H1 (cell line): Measurements from ENCODE around the gene ARSA. TPM values are rescaled to one million over a fixed set of nuclear protein-coding genes. Genes with fewer than 3 reads are reported as not detected.

Source experiments
- CTCF ChIA-PET: fragments of 300-600 bp; sonication (Branson Sonifier 250); formaldehyde crosslinking; loops from one replicate; lab custom pipeline; 2021; ENCODE audit not compliant: partially characterized antibody; lab: Charles Lee
- POLR2A ChIA-PET: fragments of 300-600 bp; sonication (Branson Sonifier 250); formaldehyde crosslinking; loops from one replicate; lab custom pipeline; 2021; ENCODE audit warnings: inconsistent platforms; ENCODE audit not compliant: partially characterized antibody; lab: Charles Lee
- DNase-seq, 2 experiments: peaks; one replicate each; pipeline versions ENCODE4 v3.0.0 to v3.0.0-alpha.2; 2010 to 2022; ENCODE audit warnings: low spot score in 2 of 2, low read depth in 1 of 2, mixed read lengths in 1 of 2
- FAIRE-seq: peaks from 2 replicates; lab custom pipeline; 2011; peaks lifted over from hg19 to GRCh38; lab: Jason Lieb, UNC
- H2AFZ ChIP-seq: 2 replicates; pipeline ENCODE4 v1.8.1; 2012; ENCODE audit warnings: low read length, inconsistent platforms
- H2AK5ac ChIP-seq: 2 replicates; pipeline ENCODE4 v1.6.1; 2013; ENCODE audit warnings: low read depth, low read length
- H2BK120ac ChIP-seq: replicated peaks from 2 replicates; pipeline ENCODE3; 2013; ENCODE audit warnings: low read depth, low read length, inconsistent platforms
- H2BK12ac ChIP-seq: 2 replicates; pipeline ENCODE4 v1.6.1; 2013; ENCODE audit warnings: low read depth, low read length
- H2BK15ac ChIP-seq: 2 replicates; pipeline ENCODE4 v1.6.1; 2013; ENCODE audit warnings: low read length
- H2BK20ac ChIP-seq: 2 replicates; pipeline ENCODE4 v1.6.1; 2013; ENCODE audit warnings: low read length
- H2BK5ac ChIP-seq: 2 replicates; pipeline ENCODE4 v1.6.1; 2013; ENCODE audit warnings: low read depth, low read length
- H3K14ac ChIP-seq: 2 replicates; pipeline ENCODE4 v1.6.1; 2013; ENCODE audit warnings: inconsistent platforms; ENCODE audit not compliant: insufficient read length
- H3K18ac ChIP-seq: 2 replicates; pipeline ENCODE4 v1.6.1; 2013; ENCODE audit warnings: low read length; ENCODE audit errors: extremely low read depth
- H3K23ac ChIP-seq: 2 replicates; pipeline ENCODE4 v1.6.1; 2013; ENCODE audit warnings: inconsistent platforms; ENCODE audit not compliant: insufficient read length
- H3K23me2 ChIP-seq: 2 replicates; pipeline ENCODE4 v1.6.1; 2013; ENCODE audit warnings: low read depth, low read length
- H3K27ac ChIP-seq: 2 replicates; pipeline ENCODE4 v1.6.1; 2011; ENCODE audit warnings: low read depth, low read length, inconsistent platforms
- H3K27me3 ChIP-seq, 4 experiments: replicated peaks in 1 of 4; 1 replicate in 1 of 4; 2 replicates in 3 of 4; pipeline versions ENCODE4 v1.6.1 to v1.8.1; 2011 to 2013; ENCODE audit warnings: low read length in 3 of 4, mild to moderate bottlenecking in 3 of 4, inconsistent platforms in 2 of 4, mixed read lengths in 2 of 4, moderate library complexity in 1 of 4; ENCODE audit not compliant: control insufficient read depth in 3 of 4, insufficient read depth in 3 of 4; ENCODE audit errors: extremely low read depth in 1 of 4
- H3K36me3 ChIP-seq, 4 experiments: 2 replicates each; pipeline versions ENCODE4 v1.6.1 to v1.8.1; 2011 to 2013; ENCODE audit warnings: mild to moderate bottlenecking in 4 of 4, low read length in 3 of 4, moderate library complexity in 2 of 4, control low read depth in 1 of 4, inconsistent platforms in 1 of 4; ENCODE audit not compliant: insufficient read depth in 4 of 4, control insufficient read depth in 2 of 4
- H3K4ac ChIP-seq: replicated peaks from 2 replicates; pipeline ENCODE3; 2013; ENCODE audit warnings: low read length, low read depth, mixed read lengths, inconsistent platforms; ENCODE audit not compliant: insufficient read length
- H3K4me1 ChIP-seq, 4 experiments: replicated peaks in 1 of 4; 1 replicate in 1 of 4; 2 replicates in 3 of 4; pipeline versions ENCODE4 v1.6.1 to v1.8.1; 2011 to 2013; ENCODE audit warnings: low read length in 3 of 4, inconsistent platforms in 2 of 4, mixed read lengths in 1 of 4; ENCODE audit not compliant: insufficient read depth in 4 of 4, control insufficient read depth in 3 of 4
- H3K4me2 ChIP-seq, 2 experiments: 2 replicates each; pipeline versions ENCODE4 v1.6.1 to v1.8.1; 2011 to 2013; ENCODE audit warnings: low read depth in 2 of 2, low read length in 2 of 2, control low read depth in 1 of 2, inconsistent platforms in 1 of 2, mild to moderate bottlenecking in 1 of 2; ENCODE audit not compliant: insufficient read depth in 1 of 2
- H3K4me3 ChIP-seq, 4 experiments: fragments of 200-600, 300-600 bp in 1 of 4; sonication (generic), shearing (Covaris generic), sonication (Bioruptor Twin) in 1 of 4; 2 replicates each; pipeline versions ENCODE4 v1.5.1 to v1.8.1; 2011 to 2016; ENCODE audit warnings: low read length in 4 of 4, low read depth in 3 of 4, control low read depth in 2 of 4, inconsistent platforms in 2 of 4, mild to moderate bottlenecking in 2 of 4, mixed read lengths in 1 of 4, moderate library complexity in 1 of 4; ENCODE audit not compliant: insufficient read depth in 2 of 4; ENCODE audit errors: extremely low read depth in 1 of 4
- H3K56ac ChIP-seq: replicated peaks from 2 replicates; pipeline ENCODE3; 2013; ENCODE audit warnings: low read depth, mild to moderate bottlenecking, mixed read lengths, low read length, inconsistent platforms; ENCODE audit not compliant: insufficient read length
- H3K79me1 ChIP-seq: 2 replicates; pipeline ENCODE4 v1.6.1; 2013; ENCODE audit warnings: low read depth, low read length, control low read depth
- H3K79me2 ChIP-seq, 2 experiments: 2 replicates each; pipeline versions ENCODE4 v1.6.1 to v1.8.1; 2012 to 2013; ENCODE audit warnings: low read length in 2 of 2, mild to moderate bottlenecking in 2 of 2, inconsistent platforms in 1 of 2; ENCODE audit not compliant: insufficient read depth in 2 of 2, control insufficient read depth in 1 of 2
- H3K9ac ChIP-seq, 4 experiments: replicated peaks in 1 of 4; 1 replicate in 1 of 4; 2 replicates in 3 of 4; pipeline versions ENCODE4 v1.6.1 to v1.8.1; 2011 to 2013; ENCODE audit warnings: low read depth in 3 of 4, low read length in 3 of 4, control low read depth in 2 of 4, mild to moderate bottlenecking in 2 of 4, moderate library complexity in 2 of 4, inconsistent platforms in 1 of 4; ENCODE audit errors: extremely low read depth in 1 of 4
- H3K9me3 ChIP-seq, 2 experiments: 2 replicates each; pipeline versions ENCODE4 v1.6.1 to v1.8.1; 2012 to 2013; ENCODE audit warnings: mild to moderate bottlenecking in 2 of 2, moderate library complexity in 2 of 2, control low read depth in 1 of 2, inconsistent platforms in 1 of 2, low read depth in 1 of 2, low read length in 1 of 2, mixed read lengths in 1 of 2; ENCODE audit not compliant: insufficient read depth in 2 of 2
- H4K20me1 ChIP-seq, 2 experiments: replicated peaks in 1 of 2; 2 replicates each; pipeline versions ENCODE3 to v1.8.1; 2011 to 2013; ENCODE audit warnings: inconsistent platforms in 2 of 2, low read length in 2 of 2, mild to moderate bottlenecking in 1 of 2; ENCODE audit not compliant: insufficient read depth in 2 of 2, control insufficient read depth in 1 of 2
- H4K5ac ChIP-seq: 2 replicates; pipeline ENCODE4 v1.6.1; 2013; ENCODE audit warnings: low read length, low read depth, mixed read lengths, inconsistent platforms; ENCODE audit not compliant: insufficient read length
- H4K8ac ChIP-seq: 2 replicates; pipeline ENCODE4 v1.8.0; 2013; ENCODE audit warnings: mild to moderate bottlenecking, moderate library complexity, low read length, inconsistent platforms; ENCODE audit not compliant: insufficient read depth; ENCODE audit errors: extremely low read depth
- H4K91ac ChIP-seq: replicated peaks from 2 replicates; pipeline ENCODE3; 2013; ENCODE audit warnings: low read length, mixed read lengths, inconsistent platforms; ENCODE audit not compliant: insufficient read length
- BRCA1 ChIP-seq: IDR thresholded peaks from 2 replicates; pipeline ENCODE4 v1.6.1; 2012; ENCODE audit warnings: low read depth, low read length, improper control_type of control experiment
- CEBPB ChIP-seq: IDR thresholded peaks from 2 replicates; pipeline ENCODE4 v1.6.1; 2012; ENCODE audit warnings: low read depth, low read length
- POU5F1 ChIP-seq: IDR thresholded peaks from 2 replicates; pipeline ENCODE4 v1.6.1; 2011; ENCODE audit warnings: low read depth, mild to moderate bottlenecking, low read length, moderate library complexity
- SP4 ChIP-seq: IDR thresholded peaks from 2 replicates; pipeline ENCODE4 v1.6.1; 2012; ENCODE audit warnings: low read length, inconsistent platforms
- TCF12 ChIP-seq: IDR thresholded peaks from 2 replicates; pipeline ENCODE4 v1.6.1; 2011; ENCODE audit warnings: low read depth, mild to moderate bottlenecking, low read length
- ZNF274 ChIP-seq: IDR thresholded peaks from 2 replicates; pipeline ENCODE4 v1.7.0; 2012; ENCODE audit warnings: low read length, borderline replicate concordance; ENCODE audit errors: extremely low read depth
- WGBS, 2 experiments: shearing (Covaris generic) in 1 of 2; methylation state at CpG; one replicate each; pipeline versions ENCODE4 v1.1.6 to v1.1.7; 2013 to 2015; ENCODE audit warnings: low lambda C conversion rate in 2 of 2, mixed read lengths in 2 of 2, inconsistent platforms in 1 of 2, low coverage in 1 of 2, missing lambda C conversion rate in 1 of 2; ENCODE audit not compliant: insufficient replicate concordance in 2 of 2, insufficient coverage in 1 of 2, insufficient read length in 1 of 2; ENCODE audit errors: extremely low coverage in 1 of 2, missing lambda C conversion rate in 1 of 2; 5-methylcytosine and 5-hydroxymethylcytosine counted together
- polyA plus RNA-seq, 7 experiments: library from polyadenylated mRNA; depleted of rRNA in 3 of 7; stranded (reverse) in 5 of 7; unstranded in 2 of 7; fragments of >200 nt in 5 of 7; fragments of 200-250 nt in 2 of 7; gene quantifications; 1 replicate in 5 of 7; 2 replicates in 1 of 7; 4 replicates in 1 of 7; pipeline versions ENCODE4 v1.2.1 to v1.2.3, GENCODE V29; 2011 to 2013; ENCODE audit warnings: missing spikeins in 2 of 7, mixed read lengths in 2 of 7
- total RNA-seq: library from RNA; stranded (reverse); fragmentation: NEBNext Ultra II Directional; extraction: Animal tissue kit (Norgen Biotek cat#: 25700); gene quantifications from 2 replicates; pipeline ENCODE4 v1.2.1, GENCODE V29; 2021

The ARSA gene
- total and polyA plus RNA-seq, 2 of the 8 experiments (the other 6 are each of a cell fraction or from before 2014, with no cell fraction given) = 9.8 to 10.1 TPM

- Histone ChIP-seq H3K79me2 (no peaks in the 10 kb centered on the region), H3K36me3 (no peaks in the 10 kb centered on the region), H3K4me1 (peaks cover 0 to 13% (median 2%) of the 10 kb centered on the region in 4 experiments; a peak in 4 of 7 replicates), H2BK12ac (no peak overlapping the region), H4K20me1 (peaks cover 0 to 4% of the 10 kb centered on the region in 2 experiments), H3K4ac (no peak overlapping the region), H3K27ac (no peak overlapping the region), H3K9me3 (no peaks in the 10 kb centered on the region), H3K56ac (no peak overlapping the region), H2BK15ac (no peak overlapping the region), H3K4me2 (peak overlapping the region in 1 of 2 experiments; percentile 44; a peak in 1 of 4 replicates), H3K18ac (no peak overlapping the region), H2BK5ac (no peak overlapping the region), H2BK120ac (no peak overlapping the region), H3K27me3 (peaks cover 0 to 13% (median 9%) of the 10 kb centered on the region in 4 experiments; a peak in 6 of 7 replicates), H2BK20ac (no peak overlapping the region), H3K14ac (no peak overlapping the region), H4K8ac (no peak overlapping the region), H3K23ac (no peak overlapping the region), H3K23me2 (no peaks in the 10 kb centered on the region), H2AFZ (no peak overlapping the region), H2AK5ac (no peak overlapping the region), H3K79me1 (no peaks in the 10 kb centered on the region), H3K9ac (no peak overlapping the region), H4K91ac (no peak overlapping the region), H3K4me3 (no peak overlapping the region), H4K5ac (no peak overlapping the region)
- FAIRE-seq (no peak), DNase-seq (no peak)
- CTCF ChIA-PET = interaction anchor here (0.9 to 3.5 kb wide), 12 partner anchors 8 to 87 kb away, joined by 3 to 23 read pairs (median 3); partner anchors contain the start of gene CPT1B
- POLR2A ChIA-PET = interaction anchor here (1.0 to 1.6 kb wide), 4 partner anchors 16 to 73 kb away, joined by 3 to 4 read pairs (median 3); no protein-coding TSS in a partner anchor
- 83% methylated on average over 6 of the region's 6 CpGs; no CpG with 5 or more reads in 1 of the 2 experiments for WGBS, 2 experiments
- TF ChIP-seq POU5F1 (no peak), SP4 (no peak), ZNF274 (no peak), CEBPB (no peak), TCF12 (no peak), BRCA1 (no peak)
Measured at GRCh38 chr22:50612168-50612527, 15.8 kb downstream of the ARSA start.
